ENCODE results near the gene TTC39B.

DNA sequence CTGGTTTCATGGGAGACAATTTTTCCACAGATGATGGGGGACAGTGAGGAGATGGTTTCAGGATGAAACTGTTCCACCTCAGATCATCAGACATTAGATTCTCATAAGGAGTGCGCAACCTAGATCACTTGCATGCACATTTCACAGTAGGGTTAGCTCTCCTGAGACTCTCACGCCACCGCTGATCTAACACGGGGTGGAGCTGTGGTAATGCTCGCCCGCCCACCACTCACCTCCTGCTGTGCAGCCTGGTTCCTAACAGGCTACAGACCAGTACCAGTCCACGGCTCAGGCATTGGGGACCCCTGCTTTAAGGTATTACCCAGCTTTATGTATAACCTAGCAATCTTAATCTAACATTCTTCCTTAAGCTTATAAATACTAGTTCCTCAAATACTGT, 35.6 kb downstream of the TTC39B start:
- TF ChIP-seq CTCF (IDR thresholded peaks at IDR 0.05) = no peak
- TF ChIP-seq ZFX (IDR thresholded peaks at IDR 0.05; ENCODE audit: borderline replicate concordance) = no peak
